Sigmoid colon (tissue), 4 donors: Measurements from ENCODE around the gene SCYGR2.

ENCODE experiments used
- CTCF ChIP-seq, 4 experiments: fragments of 450-650 bp in 3 of 4; fragments of 200-600 bp in 1 of 4; IDR thresholded peaks; one replicate each; pipeline ENCODE4 v1.5.1; 2016 to 2019; ENCODE audit warnings: antibody characterized with exemption in 4 of 4, mild to moderate bottlenecking in 3 of 4, moderate library complexity in 2 of 4
- POLR2A ChIP-seq, 2 donors: fragments of 450-650 bp; IDR thresholded peaks; one replicate each; pipeline ENCODE4 v1.6.1; 2016; ENCODE audit warnings: antibody characterized with exemption in 2 of 2, mild to moderate bottlenecking in 2 of 2, moderate library complexity in 2 of 2
- POLR2AphosphoS5 ChIP-seq, 4 donors: sonication (generic); formaldehyde crosslinking; IDR thresholded peaks; one replicate each; pipeline ENCODE4 v1.6.1; 2017; ENCODE audit warnings: antibody characterized with exemption in 4 of 4

DNA sequence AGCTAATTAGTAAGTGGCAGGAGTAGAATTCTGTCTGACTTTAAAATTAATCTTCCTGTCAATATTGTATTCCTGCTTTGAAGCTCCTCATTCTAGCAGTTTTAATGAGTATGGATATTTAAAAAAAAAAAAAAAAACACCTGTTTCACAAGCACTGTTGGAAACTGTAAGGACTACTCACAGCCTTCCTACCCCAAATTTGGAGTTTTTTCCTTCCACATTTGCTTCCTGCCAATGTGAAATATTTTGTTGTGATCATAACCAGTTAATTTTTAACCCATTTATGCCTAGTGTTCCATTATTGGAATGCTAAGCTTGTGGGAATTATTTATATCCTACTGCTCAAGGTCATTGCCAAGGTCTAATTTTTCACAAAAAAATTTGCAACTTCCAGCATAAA is 36.1 kb upstream of the SCYGR2 start:
- TF ChIP-seq POLR2A (IDR thresholded peaks at IDR 0.05) (no peak), CTCF (IDR thresholded peaks at IDR 0.05) (no peak), POLR2AphosphoS5 (IDR thresholded peaks at IDR 0.05) (no peak)
